Neuronal stem cell (in vitro differentiated cells): Measurements from ENCODE around the gene KRTAP20-4.

Source experiments
- DNase-seq: peaks from one replicate; pipeline ENCODE4 v3.0.0-alpha.2; 2013; ENCODE audit warnings: low spot score
- H2AFZ ChIP-seq: one replicate; pipeline ENCODE4 v1.6.1; 2013; ENCODE audit warnings: mild to moderate bottlenecking, low read length, inconsistent platforms
- H2AK5ac ChIP-seq: 2 replicates; pipeline ENCODE4 v1.6.1; 2013; ENCODE audit warnings: low read depth, mild to moderate bottlenecking, inconsistent platforms, low read length, moderate library complexity, mixed read lengths
- H2BK120ac ChIP-seq: 2 replicates; pipeline ENCODE4 v1.6.1; 2013; ENCODE audit warnings: low read depth, mild to moderate bottlenecking, inconsistent platforms, low read length, moderate library complexity, mixed read lengths
- H2BK12ac ChIP-seq: one replicate; pipeline ENCODE4 v1.6.1; 2013; ENCODE audit warnings: low read length, inconsistent platforms
- H2BK15ac ChIP-seq: 2 replicates; pipeline ENCODE4 v1.6.1; 2013; ENCODE audit warnings: mild to moderate bottlenecking, low read length, inconsistent platforms, mixed read lengths
- H2BK5ac ChIP-seq: one replicate; pipeline ENCODE4 v1.6.1; 2013; ENCODE audit warnings: inconsistent platforms, mild to moderate bottlenecking, low read length, moderate library complexity
- H3K14ac ChIP-seq: one replicate; pipeline ENCODE4 v1.6.1; 2013; ENCODE audit warnings: low read length, inconsistent platforms
- H3K18ac ChIP-seq: 2 replicates; pipeline ENCODE4 v1.6.1; 2013; ENCODE audit warnings: low read length, inconsistent platforms
- H3K23ac ChIP-seq: 2 replicates; pipeline ENCODE4 v1.6.1; 2013; ENCODE audit warnings: low read depth, mild to moderate bottlenecking, mixed read lengths, low read length, inconsistent platforms; ENCODE audit not compliant: poor library complexity
- H3K27ac ChIP-seq: replicated peaks from 3 replicates; pipeline ENCODE4 v1.5.1; 2013; ENCODE audit warnings: low read length, inconsistent platforms
- H3K27me3 ChIP-seq, 3 experiments: 2 replicates each; pipeline ENCODE4 v1.6.1; 2013; ENCODE audit warnings: low read length in 3 of 3, mild to moderate bottlenecking in 2 of 3, inconsistent platforms in 1 of 3, low read depth in 1 of 3, mixed read lengths in 1 of 3, moderate library complexity in 1 of 3; ENCODE audit not compliant: control insufficient read depth in 3 of 3, insufficient read depth in 3 of 3
- H3K36me3 ChIP-seq, 2 donors: replicated peaks in 1 of 2; 2 replicates each; pipeline ENCODE4 v1.6.1; 2013; ENCODE audit warnings: low read length in 2 of 2; ENCODE audit not compliant: control insufficient read depth in 2 of 2, insufficient read depth in 2 of 2
- H3K4ac ChIP-seq: 2 replicates; pipeline ENCODE4 v1.6.1; 2013; ENCODE audit warnings: inconsistent platforms, mild to moderate bottlenecking, low read length, moderate library complexity
- H3K4me1 ChIP-seq, 2 donors: 1 replicate in 1 of 2; 2 replicates in 1 of 2; pipeline ENCODE4 v1.6.1; 2013; ENCODE audit warnings: low read length in 2 of 2, low read depth in 1 of 2; ENCODE audit not compliant: control insufficient read depth in 2 of 2, insufficient read depth in 1 of 2
- H3K4me2 ChIP-seq: one replicate; pipeline ENCODE4 v1.6.1; 2013; ENCODE audit warnings: mild to moderate bottlenecking, low read length, inconsistent platforms; ENCODE audit not compliant: insufficient read depth, poor library complexity, severe bottlenecking
- H3K4me3 ChIP-seq, 2 donors: 2 replicates each; pipeline ENCODE4 v1.5.1; 2013; ENCODE audit warnings: low read length in 2 of 2, mild to moderate bottlenecking in 2 of 2, inconsistent platforms in 1 of 2, moderate library complexity in 1 of 2
- H3K79me1 ChIP-seq: one replicate; pipeline ENCODE4 v1.6.1; 2013; ENCODE audit warnings: low read depth, mild to moderate bottlenecking, inconsistent platforms, low read length, moderate library complexity
- H3K9ac ChIP-seq: one replicate; pipeline ENCODE4 v1.6.1; 2013; ENCODE audit warnings: mild to moderate bottlenecking, low read depth, low read length, inconsistent platforms; ENCODE audit not compliant: poor library complexity
- H3K9me3 ChIP-seq, 2 donors: replicated peaks in 1 of 2; 2 replicates each; pipeline versions ENCODE3 to v1.6.1; 2013; ENCODE audit warnings: low read length in 2 of 2, mild to moderate bottlenecking in 2 of 2, inconsistent platforms in 1 of 2, low read depth in 1 of 2, mixed read lengths in 1 of 2, moderate library complexity in 1 of 2; ENCODE audit not compliant: control insufficient read depth in 2 of 2, insufficient read depth in 1 of 2
- H4K8ac ChIP-seq: one replicate; pipeline ENCODE4 v1.6.1; 2013; ENCODE audit warnings: low read depth, mild to moderate bottlenecking, inconsistent platforms, low read length, moderate library complexity
- H4K91ac ChIP-seq: one replicate; pipeline ENCODE4 v1.6.1; 2013; ENCODE audit warnings: low read length, low read depth, mild to moderate bottlenecking, inconsistent platforms; ENCODE audit not compliant: poor library complexity
- WGBS, 2 donors: extraction: QIAGEN DNeasy Blood & Tissue Kit; methylation state at CpG; one replicate each; pipeline ENCODE4 v1.1.7; 2013; ENCODE audit warnings: missing lambda C conversion rate in 2 of 2, mixed read lengths in 1 of 2; ENCODE audit not compliant: insufficient read length in 2 of 2, insufficient replicate concordance in 1 of 2; ENCODE audit errors: extremely low coverage in 2 of 2; 5-methylcytosine and 5-hydroxymethylcytosine counted together

The KRTAP20-4 gene

DNA sequence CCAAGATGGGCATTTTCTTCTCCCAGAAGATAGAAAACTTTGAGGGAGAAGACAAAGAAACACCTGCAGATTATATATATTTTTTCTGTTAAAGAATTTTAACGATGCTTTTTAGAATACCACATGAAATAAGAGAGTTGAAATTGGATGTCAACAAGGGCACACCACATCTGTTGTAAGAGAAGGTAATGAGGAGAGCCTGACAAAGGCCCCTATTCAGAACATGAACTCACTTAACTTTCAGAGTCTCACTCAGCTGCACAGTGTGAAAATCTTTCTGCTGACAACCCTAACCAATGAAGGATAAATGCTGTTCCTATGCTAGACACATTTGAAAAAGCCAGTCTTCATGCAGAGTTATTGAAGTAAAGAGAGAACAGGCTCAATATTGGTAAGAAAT, 37.6 kb upstream of the KRTAP20-4 start:
- H3K9ac ChIP-seq, result no peak overlapping the region
- no peak overlapping the region for H2BK5ac ChIP-seq
- no peak overlapping the region for H2BK12ac ChIP-seq
- no peak overlapping the region for H2AK5ac ChIP-seq
- no peak overlapping the region for H3K27ac ChIP-seq
- no peak overlapping the region for H4K91ac ChIP-seq
- peaks cover 0 to 13% of the 10 kb centered on the region in 2 donors for H3K4me1 ChIP-seq
- H2BK120ac ChIP-seq, result no peak overlapping the region
- H2BK15ac ChIP-seq, result no peak overlapping the region
- H3K14ac ChIP-seq, result no peak overlapping the region
- no peaks in the 10 kb centered on the region for H3K9me3 ChIP-seq
- no peak overlapping the region for H3K4ac ChIP-seq
- no peaks in the 10 kb centered on the region for H3K27me3 ChIP-seq
- no peak overlapping the region for H3K4me2 ChIP-seq
- H3K23ac ChIP-seq, result no peak overlapping the region
- H4K8ac ChIP-seq, result no peak overlapping the region
- no peaks in the 10 kb centered on the region for H3K36me3 ChIP-seq
- no peak overlapping the region for H2AFZ ChIP-seq
- H3K79me1 ChIP-seq, result no peaks in the 10 kb centered on the region
- peak; percentile 45 for DNase-seq
- no peak overlapping the region for H3K18ac ChIP-seq
- WGBS, 2 donors, result no CpG with 5 or more reads among the region's 1 CpG
- H3K4me3 ChIP-seq, result no peak overlapping the region

- Histone ChIP-seq H2BK15ac (no peak within 1 kb of the TSS), H4K91ac (no peak within 1 kb of the TSS), H2AK5ac (no peak within 1 kb of the TSS), H3K27me3 (no peaks in the 10 kb centered on the region), H3K4me3 (no peak within 1 kb of the TSS), H2BK12ac (no peak within 1 kb of the TSS), H3K4ac (no peak within 1 kb of the TSS), H3K9ac (no peak within 1 kb of the TSS), H3K18ac (no peak within 1 kb of the TSS), H2BK5ac (no peak within 1 kb of the TSS), H2BK120ac (no peak within 1 kb of the TSS), H3K4me1 (no peaks in the 10 kb centered on the region), H3K23ac (no peak within 1 kb of the TSS), H3K4me2 (no peak within 1 kb of the TSS), H2AFZ (no peak within 1 kb of the TSS), H3K9me3 (no peaks in the 10 kb centered on the region), H4K8ac (no peak within 1 kb of the TSS), H3K27ac (no peak within 1 kb of the TSS), H3K14ac (no peak within 1 kb of the TSS), H3K79me1 (no peaks in the 10 kb centered on the region), H3K36me3 (no peaks in the 10 kb centered on the region)
- DNase-seq, result no peak
Measured at GRCh38 chr21:30590297-30590696, 30.1 kb upstream of the KRTAP20-4 start, which contains the start of gene KRTAP22-2. Gene KRTAP22-2, minus strand, starts transcription at chr21:30590397.

GRCh38 chr21:30592140-30592539, 28.3 kb upstream of the KRTAP20-4 start, which contains the start of gene KRTAP6-3:
Gene KRTAP6-3, plus strand, starts transcription at chr21:30592440. Its CDS starts 6 bp downstream, at chr21:30592446.
- Histone ChIP-seq H3K4ac (peak within 1 kb of the TSS; percentile 24), H2BK12ac (peak within 1 kb of the TSS; percentile 8), H3K36me3 (no peaks in the 10 kb centered on the region), H2AFZ (no peak within 1 kb of the TSS), H3K4me2 (no peak within 1 kb of the TSS), H4K91ac (no peak within 1 kb of the TSS), H2AK5ac (peak within 1 kb of the TSS; percentile 28), H2BK15ac (peak within 1 kb of the TSS; percentile 33), H3K79me1 (no peaks in the 10 kb centered on the region), H3K27ac (no peak within 1 kb of the TSS), H2BK5ac (no peak within 1 kb of the TSS), H4K8ac (no peak within 1 kb of the TSS), H3K18ac (peak within 1 kb of the TSS; percentile 55), H3K9ac (no peak within 1 kb of the TSS), H2BK120ac (no peak within 1 kb of the TSS), H3K27me3 (no peaks in the 10 kb centered on the region), H3K4me3 (no peak within 1 kb of the TSS), H3K9me3 (no peaks in the 10 kb centered on the region), H3K4me1 (no peaks in the 10 kb centered on the region), H3K23ac (no peak within 1 kb of the TSS), H3K14ac (no peak within 1 kb of the TSS)
- no CpG with 5 or more reads among the region's 4 CpGs for WGBS, 2 donors
- DNase-seq, result no peak

DNA sequence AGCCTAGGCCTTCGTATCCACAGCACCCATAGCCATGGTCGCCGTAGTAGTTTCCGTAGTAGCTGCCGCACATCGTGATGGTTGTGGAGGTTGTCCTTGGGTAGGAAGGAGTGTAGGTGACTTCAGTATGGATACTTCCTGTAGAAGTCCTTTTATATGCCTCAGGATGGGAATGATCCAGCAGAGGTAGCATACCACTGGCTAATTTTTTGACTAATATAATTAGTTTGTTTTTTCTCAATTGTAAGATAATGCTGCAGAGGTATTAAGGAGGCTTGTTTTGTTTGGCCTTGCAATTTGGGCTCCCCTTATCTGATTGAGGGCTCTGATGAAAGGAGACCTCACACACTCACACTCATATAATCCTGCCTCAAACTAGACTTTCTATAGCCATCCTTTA, 21.6 kb upstream of the KRTAP20-4 start, which contains the start of gene KRTAP6-2:
KRTAP6-2 (minus strand) TSS at position 101 of the 400 bp plus-strand sequence; CDS start at position 73, 28 bp downstream.
- no peaks in the 10 kb centered on the region for H3K36me3 ChIP-seq
- no peak within 1 kb of the TSS for H3K27ac ChIP-seq
- H3K4ac ChIP-seq, result no peak within 1 kb of the TSS
- H2BK12ac ChIP-seq, result peak within 1 kb of the TSS; percentile 33
- no peak within 1 kb of the TSS for H4K8ac ChIP-seq
- peak within 1 kb of the TSS; percentile 80 for H3K18ac ChIP-seq
- no peak within 1 kb of the TSS for H3K14ac ChIP-seq
- no peak for DNase-seq
- no peaks in the 10 kb centered on the region for H3K79me1 ChIP-seq
- no peak within 1 kb of the TSS for H2BK120ac ChIP-seq
- no peak within 1 kb of the TSS for H3K9ac ChIP-seq
- no peak within 1 kb of the TSS for H2BK5ac ChIP-seq
- no CpG with 5 or more reads among the region's 6 CpGs for WGBS, 2 donors
- no peaks in the 10 kb centered on the region for H3K27me3 ChIP-seq
- no peak within 1 kb of the TSS for H2BK15ac ChIP-seq
- no peaks in the 10 kb centered on the region for H3K4me1 ChIP-seq
- H3K23ac ChIP-seq, result peak within 1 kb of the TSS; percentile 8
- no peak within 1 kb of the TSS for H2AFZ ChIP-seq
- no peak within 1 kb of the TSS for H3K4me2 ChIP-seq
- peaks cover 0 to 2% of the 10 kb centered on the region in 2 donors for H3K9me3 ChIP-seq
- H2AK5ac ChIP-seq, result peak within 1 kb of the TSS; percentile 64
- H4K91ac ChIP-seq, result no peak within 1 kb of the TSS
- H3K4me3 ChIP-seq, result no peak within 1 kb of the TSS
